Hepatocyte (in vitro differentiated cells): ENCODE results near the gene FEM1C. TPM values are rescaled to one million over a fixed set of nuclear protein-coding genes. Genes with fewer than 3 reads are reported as not detected.
A peak's percentile ranks its signal among the peaks of the same experiment; 100 is the strongest.

ENCODE experiments used
- DNase-seq: peaks from one replicate; pipeline ENCODE4 v3.0.0-alpha.2; 2016; ENCODE audit warnings: low spot score
- H2AFZ ChIP-seq: fragments of 200-600 bp; sonication (generic); 2 replicates; pipeline ENCODE4 v1.6.0; 2016; ENCODE audit warnings: antibody characterized with exemption, mild to moderate bottlenecking
- H3K27ac ChIP-seq: fragments of 200-600 bp; sonication (generic); 2 replicates; pipeline ENCODE4 v1.5.1; 2016; ENCODE audit warnings: mild to moderate bottlenecking
- H3K27me3 ChIP-seq: fragments of 200-600 bp; sonication (generic); 2 replicates; pipeline ENCODE4 v1.6.1; 2016
- H3K36me3 ChIP-seq: fragments of 200-600 bp; sonication (generic); replicated peaks from 2 replicates; pipeline ENCODE4 v1.5.1; 2016; ENCODE audit warnings: low read depth; ENCODE audit not compliant: insufficient read depth
- H3K4me1 ChIP-seq: fragments of 200-600 bp; sonication (generic); 2 replicates; pipeline ENCODE4 v1.5.1; 2016; ENCODE audit warnings: mild to moderate bottlenecking, moderate library complexity; ENCODE audit not compliant: insufficient read depth
- H3K4me2 ChIP-seq: fragments of 200-600 bp; sonication (generic); 2 replicates; pipeline ENCODE4 v1.6.0; 2016
- H3K4me3 ChIP-seq: fragments of 200-600 bp; sonication (generic); 2 replicates; pipeline ENCODE4 v1.5.1; 2016; ENCODE audit warnings: mild to moderate bottlenecking
- H3K79me2 ChIP-seq: fragments of 200-600 bp; sonication (generic); 2 replicates; pipeline ENCODE4 v1.6.0; 2017; ENCODE audit warnings: mild to moderate bottlenecking
- H3K9me2 ChIP-seq: fragments of 200-600 bp; sonication (generic); replicated peaks from 2 replicates; pipeline ENCODE4 v1.6.0; 2017; ENCODE audit warnings: mild to moderate bottlenecking; ENCODE audit not compliant: insufficient read depth
- H3K9me3 ChIP-seq: fragments of 200-600 bp; sonication (generic); 2 replicates; pipeline ENCODE4 v1.5.1; 2016; ENCODE audit warnings: low read depth, mild to moderate bottlenecking
- H4K20me1 ChIP-seq: fragments of 200-600 bp; sonication (generic); 2 replicates; pipeline ENCODE4 v1.6.0; 2016; ENCODE audit warnings: mild to moderate bottlenecking; ENCODE audit not compliant: insufficient read depth, poor library complexity, severe bottlenecking
- CTCF ChIP-seq: fragments of 200-600 bp; sonication (generic); IDR thresholded peaks from 2 replicates; pipeline ENCODE4 v1.5.1; 2016; ENCODE audit warnings: antibody characterized with exemption, mild to moderate bottlenecking; ENCODE audit not compliant: poor library complexity
- EZH2 ChIP-seq: fragments of 200-600 bp; sonication (generic); IDR thresholded peaks from 2 replicates; pipeline ENCODE4 v1.6.1; 2016; ENCODE audit warnings: antibody characterized with exemption, mild to moderate bottlenecking, borderline replicate concordance
- EZH2phosphoT487 ChIP-seq: fragments of 200-600 bp; sonication (generic); IDR thresholded peaks from one replicate; pipeline ENCODE4 v1.6.1; 2018; ENCODE audit warnings: antibody characterized with exemption, mild to moderate bottlenecking, low read depth, moderate library complexity; ENCODE audit not compliant: unreplicated experiment, severe bottlenecking
- WGBS: methylation state at CpG from one replicate; pipeline ENCODE4 v1.1.6; 2016; ENCODE audit warnings: low lambda C conversion rate; ENCODE audit errors: missing lambda C conversion rate; 5-methylcytosine and 5-hydroxymethylcytosine counted together
- polyA plus RNA-seq: library from polyadenylated mRNA; unstranded; fragments of >200 nt; fragmentation: Nextera tagmentation; extraction: Ambion mirVana; gene quantifications from 2 replicates; pipeline ENCODE4 v1.2.1, GENCODE V29; 2016
- total RNA-seq: library from RNA; depleted of rRNA; stranded (reverse); fragments of >200 nt; gene quantifications from 2 replicates; pipeline ENCODE4 v1.2.3, GENCODE V29; 2014

FEM1C gene
- total and polyA plus RNA-seq, 2 experiments from 2014 or later = 10.7 to 27.0 TPM

GRCh38 chr5:115542651-115543364 is 1.8 kb downstream of the FEM1C start:
- H3K27ac ChIP-seq = peak overlapping the region; percentile 98
- H3K27me3 ChIP-seq = no peaks in the 10 kb centered on the region
- TF ChIP-seq EZH2phosphoT487 (no peak), CTCF (no peak), EZH2 (no peak)
- H3K9me3 ChIP-seq = no peaks in the 10 kb centered on the region
- peak overlapping the region; percentile 78 for H3K4me2 ChIP-seq
- peak overlapping the region; percentile 95 for H3K4me3 ChIP-seq
- no peak for DNase-seq
- H3K79me2 ChIP-seq = peaks cover 64% of the 10 kb centered on the region
- 46% methylated on average over 10 of the region's 10 CpGs for WGBS
- no peaks in the 10 kb centered on the region for H3K9me2 ChIP-seq
- no peaks in the 10 kb centered on the region for H3K36me3 ChIP-seq
- peaks cover 54% of the 10 kb centered on the region for H4K20me1 ChIP-seq
- H2AFZ ChIP-seq = no peak overlapping the region
- no peaks in the 10 kb centered on the region for H3K4me1 ChIP-seq

GRCh38 chr5:115542086-115542485 is 2.5 kb downstream of the FEM1C start:
- H3K4me1 ChIP-seq = no peaks in the 10 kb centered on the region
- no peaks in the 10 kb centered on the region for H3K27me3 ChIP-seq
- H3K27ac ChIP-seq = peak overlapping the region; percentile 98
- H3K9me3 ChIP-seq = no peaks in the 10 kb centered on the region
- H3K4me2 ChIP-seq = peak overlapping the region; percentile 78
- TF ChIP-seq CTCF (no peak), EZH2 (no peak)
- no peak for DNase-seq
- H3K9me2 ChIP-seq = no peaks in the 10 kb centered on the region
- H3K36me3 ChIP-seq = no peaks in the 10 kb centered on the region
- peak overlapping the region; percentile 95 for H3K4me3 ChIP-seq
- H3K79me2 ChIP-seq = peaks cover 71% of the 10 kb centered on the region
- no peak overlapping the region for H2AFZ ChIP-seq
- WGBS = 18% methylated on average over 2 of the region's 2 CpGs
- H4K20me1 ChIP-seq = peaks cover 59% of the 10 kb centered on the region

- Histone ChIP-seq H3K27ac (peak overlapping the region; percentile 98), H2AFZ (no peak overlapping the region), H3K4me3 (peak overlapping the region; percentile 95), H3K9me2 (no peaks in the 10 kb centered on the region), H4K20me1 (peaks cover 59% of the 10 kb centered on the region), H3K36me3 (no peaks in the 10 kb centered on the region), H3K79me2 (peaks cover 76% of the 10 kb centered on the region), H3K4me1 (no peaks in the 10 kb centered on the region), H3K27me3 (no peaks in the 10 kb centered on the region), H3K9me3 (no peaks in the 10 kb centered on the region), H3K4me2 (peak overlapping the region; percentile 78)
- no peak for DNase-seq
- WGBS = 25% methylated on average over 2 of the region's 2 CpGs
- TF ChIP-seq EZH2 (no peak), CTCF (no peak), EZH2phosphoT487 (no peak)
These were observed 3.0 kb downstream of the FEM1C start for GRCh38 chr5:115541611-115542010.
